ENCODE results near the gene PDLIM3. TPM values are rescaled to one million over a fixed set of nuclear protein-coding genes. Genes with fewer than 3 reads are reported as not detected.

The PDLIM3 gene
- total RNA-seq, 1 experiment from 2014 or later: 0.47 TPM

GRCh38 chr4:185582651-185583400 lies 47.5 kb upstream of the PDLIM3 start:
- no peak overlapping the region for H2AFZ ChIP-seq (ENCODE audit: low read length)
- CTCF ChIA-PET: no interaction called here

GRCh38 chr4:185580699-185581098 lies 45.4 kb upstream of the PDLIM3 start:
- H3K36me3 ChIP-seq (ENCODE audit: low read depth, low read length): no peaks in the 10 kb centered on the region
- DNase-seq: no peak
- H3K4me2 ChIP-seq (ENCODE audit: low read length): no peak overlapping the region
- CTCF ChIA-PET: no interaction called here
- no peak for ATAC-seq
- H4K20me1 ChIP-seq (ENCODE audit: low read length): no peaks in the 10 kb centered on the region
- no peak for TF ChIP-seq CTCF (conservative IDR thresholded peaks at IDR 0.05; ENCODE audit: low read depth, low read length)
- no peak for TF ChIP-seq EZH2phosphoT487 (IDR thresholded peaks at IDR 0.05; ENCODE audit: borderline replicate concordance, low read length)
- TF ChIP-seq EZH2 (IDR thresholded peaks at IDR 0.05; ENCODE audit: low read length, unreplicated experiment): no peak
- POLR2A ChIA-PET (ENCODE audit: unreplicated experiment): no interaction called here
- no peaks in the 10 kb centered on the region for H3F3A ChIP-seq (ENCODE audit: low read length, unreplicated experiment)
- H3K27me3 ChIP-seq (ENCODE audit: low read length): no peaks in the 10 kb centered on the region
- H3K4me1 ChIP-seq (ENCODE audit: insufficient read depth, low read length): no peaks in the 10 kb centered on the region
- H3K79me2 ChIP-seq (ENCODE audit: low read length): no peaks in the 10 kb centered on the region
- H3K9ac ChIP-seq (ENCODE audit: low read length): no peak overlapping the region
- intact Hi-C loops (cut with micrococcal nuclease): no loop called here
- no peaks in the 10 kb centered on the region for H3K9me3 ChIP-seq (ENCODE audit: low read length)
- no peak overlapping the region for H3K27ac ChIP-seq (ENCODE audit: low read length)
- no peak overlapping the region for H2AFZ ChIP-seq (ENCODE audit: low read length)
- no peak overlapping the region for H3K4me3 ChIP-seq (ENCODE audit: low read length)
- no TSS peak for BruUV-seq (replicated peaks)
- H3K9me2 ChIP-seq (replicated peaks; ENCODE audit: low read length): no peaks in the 10 kb centered on the region

More at GRCh38 chr4:185582651-185583400, 47.5 kb upstream of the PDLIM3 start:
- ATAC-seq (no peak), DNase-seq (no peak)
- TF ChIP-seq EZH2phosphoT487 (IDR thresholded peaks at IDR 0.05; ENCODE audit: borderline replicate concordance, low read length) (no peak), EZH2 (IDR thresholded peaks at IDR 0.05; ENCODE audit: low read length, unreplicated experiment) (no peak), CTCF (conservative IDR thresholded peaks at IDR 0.05; ENCODE audit: low read depth, low read length) (no peak)
- BruUV-seq (replicated peaks): no TSS peak
- Histone ChIP-seq H3K36me3 (ENCODE audit: low read depth, low read length) (no peaks in the 10 kb centered on the region), H3K9ac (ENCODE audit: low read length) (no peak overlapping the region), H3K27ac (ENCODE audit: low read length) (no peak overlapping the region), H3K4me3 (ENCODE audit: low read length) (no peak overlapping the region), H3K9me3 (ENCODE audit: low read length) (no peaks in the 10 kb centered on the region), H3K27me3 (ENCODE audit: low read length) (no peaks in the 10 kb centered on the region), H3K4me2 (ENCODE audit: low read length) (no peak overlapping the region), H3K4me1 (ENCODE audit: insufficient read depth, low read length) (no peaks in the 10 kb centered on the region), H3K79me2 (ENCODE audit: low read length) (no peaks in the 10 kb centered on the region), H3K9me2 (replicated peaks; ENCODE audit: low read length) (no peaks in the 10 kb centered on the region), H3F3A (ENCODE audit: low read length, unreplicated experiment) (no peaks in the 10 kb centered on the region), H4K20me1 (ENCODE audit: low read length) (no peaks in the 10 kb centered on the region)
- POLR2A ChIA-PET (ENCODE audit: unreplicated experiment): no interaction called here
- intact Hi-C loops (cut with micrococcal nuclease): no loop called here

GRCh38 chr4:185578284-185578683 lies 43.0 kb upstream of the PDLIM3 start:
- H3K36me3 ChIP-seq (ENCODE audit: low read depth, low read length): no peaks in the 10 kb centered on the region
- DNase-seq: no peak
- H3K79me2 ChIP-seq (ENCODE audit: low read length): no peaks in the 10 kb centered on the region
- no TSS peak for BruUV-seq (replicated peaks)
- no peaks in the 10 kb centered on the region for H3F3A ChIP-seq (ENCODE audit: low read length, unreplicated experiment)
- TF ChIP-seq CTCF (conservative IDR thresholded peaks at IDR 0.05; ENCODE audit: low read depth, low read length) (no peak), EZH2phosphoT487 (IDR thresholded peaks at IDR 0.05; ENCODE audit: borderline replicate concordance, low read length) (no peak), EZH2 (IDR thresholded peaks at IDR 0.05; ENCODE audit: low read length, unreplicated experiment) (no peak)
- no peak overlapping the region for H3K27ac ChIP-seq (ENCODE audit: low read length)
- intact Hi-C loops (cut with micrococcal nuclease): no loop called here
- H3K4me3 ChIP-seq (ENCODE audit: low read length): no peak overlapping the region
- no peaks in the 10 kb centered on the region for H3K27me3 ChIP-seq (ENCODE audit: low read length)
- peaks cover 7% of the 10 kb centered on the region for H3K4me1 ChIP-seq (ENCODE audit: insufficient read depth, low read length)
- no peaks in the 10 kb centered on the region for H3K9me3 ChIP-seq (ENCODE audit: low read length)
- POLR2A ChIA-PET (ENCODE audit: unreplicated experiment): no interaction called here
- no peak for ATAC-seq
- no peaks in the 10 kb centered on the region for H4K20me1 ChIP-seq (ENCODE audit: low read length)
- H3K9ac ChIP-seq (ENCODE audit: low read length): no peak overlapping the region
- H2AFZ ChIP-seq (ENCODE audit: low read length): no peak overlapping the region
- CTCF ChIA-PET: no interaction called here
- H3K9me2 ChIP-seq (replicated peaks; ENCODE audit: low read length): no peaks in the 10 kb centered on the region
- no peak overlapping the region for H3K4me2 ChIP-seq (ENCODE audit: low read length)

All from PC-3 (cell line).